ENCODE results near the gene KRT17. TPM values are rescaled to one million over a fixed set of nuclear protein-coding genes. Genes with fewer than 3 reads are reported as not detected.
A peak's percentile ranks its signal among the peaks of the same experiment; 100 is the strongest.

The KRT17 gene
- total RNA-seq, 4 donors from 2014 or later: 0.70 to 12.6 TPM; not detected in 2

GRCh38 chr17:41581366-41582060 is 42.9 kb downstream of the KRT17 start:
- H3K36me3 ChIP-seq: no peaks in the 10 kb centered on the region
- TF ChIP-seq CTCF (IDR thresholded peaks at IDR 0.05) (no peak), POLR2A (IDR thresholded peaks at IDR 0.05) (no peak)
- no peaks in the 10 kb centered on the region for H3K27me3 ChIP-seq
- no peak overlapping the region for H3K4me3 ChIP-seq
- no peaks in the 10 kb centered on the region for H3K4me1 ChIP-seq
- DNase-seq: no peak
- no peaks in the 10 kb centered on the region for H3K9me3 ChIP-seq
- intact Hi-C loops (cut with DNase I; ENCODE audit: low total_unique reads): no loop called here
- no peak overlapping the region for H3K27ac ChIP-seq

GRCh38 chr17:41580687-41581365 is 43.5 kb downstream of the KRT17 start:
- intact Hi-C loops (cut with DNase I; ENCODE audit: low total_unique reads): no loop called here
- no peak overlapping the region for H3K27ac ChIP-seq
- no peak for TF ChIP-seq CTCF (IDR thresholded peaks at IDR 0.05)
- no peaks in the 10 kb centered on the region for H3K27me3 ChIP-seq
- H3K4me1 ChIP-seq: no peaks in the 10 kb centered on the region
- no peak for DNase-seq
- H3K36me3 ChIP-seq: no peaks in the 10 kb centered on the region
- H3K9me3 ChIP-seq: no peaks in the 10 kb centered on the region
- H3K4me3 ChIP-seq: no peak overlapping the region

DNA sequence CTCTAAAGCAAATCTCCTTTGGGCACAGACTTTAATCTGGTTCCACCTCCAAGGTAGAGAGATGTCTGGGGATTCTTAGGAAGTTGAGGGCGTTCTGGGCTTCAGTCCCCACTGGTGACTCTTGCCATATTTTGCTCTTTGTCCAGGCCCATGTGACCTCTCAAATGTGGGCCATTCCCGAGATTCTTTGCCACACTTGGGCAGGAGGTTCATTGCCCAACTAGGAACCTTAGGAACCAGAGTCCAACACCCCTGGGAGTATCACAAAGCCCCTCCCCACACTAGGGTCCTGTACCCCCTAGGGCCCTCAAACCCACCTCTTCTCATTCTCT is 44.2 kb downstream of the KRT17 start:
- Histone ChIP-seq H3K27me3 (no peaks in the 10 kb centered on the region), H3K9me3 (no peaks in the 10 kb centered on the region), H3K4me1 (no peaks in the 10 kb centered on the region), H3K27ac (no peak overlapping the region), H3K4me3 (no peak overlapping the region), H3K36me3 (no peaks in the 10 kb centered on the region)
- intact Hi-C loops (cut with DNase I; ENCODE audit: low total_unique reads): no loop called here
- DNase-seq: no peak
- TF ChIP-seq POLR2A (IDR thresholded peaks at IDR 0.05): no peak
- no peak for TF ChIP-seq CTCF (IDR thresholded peaks at IDR 0.05)

DNA sequence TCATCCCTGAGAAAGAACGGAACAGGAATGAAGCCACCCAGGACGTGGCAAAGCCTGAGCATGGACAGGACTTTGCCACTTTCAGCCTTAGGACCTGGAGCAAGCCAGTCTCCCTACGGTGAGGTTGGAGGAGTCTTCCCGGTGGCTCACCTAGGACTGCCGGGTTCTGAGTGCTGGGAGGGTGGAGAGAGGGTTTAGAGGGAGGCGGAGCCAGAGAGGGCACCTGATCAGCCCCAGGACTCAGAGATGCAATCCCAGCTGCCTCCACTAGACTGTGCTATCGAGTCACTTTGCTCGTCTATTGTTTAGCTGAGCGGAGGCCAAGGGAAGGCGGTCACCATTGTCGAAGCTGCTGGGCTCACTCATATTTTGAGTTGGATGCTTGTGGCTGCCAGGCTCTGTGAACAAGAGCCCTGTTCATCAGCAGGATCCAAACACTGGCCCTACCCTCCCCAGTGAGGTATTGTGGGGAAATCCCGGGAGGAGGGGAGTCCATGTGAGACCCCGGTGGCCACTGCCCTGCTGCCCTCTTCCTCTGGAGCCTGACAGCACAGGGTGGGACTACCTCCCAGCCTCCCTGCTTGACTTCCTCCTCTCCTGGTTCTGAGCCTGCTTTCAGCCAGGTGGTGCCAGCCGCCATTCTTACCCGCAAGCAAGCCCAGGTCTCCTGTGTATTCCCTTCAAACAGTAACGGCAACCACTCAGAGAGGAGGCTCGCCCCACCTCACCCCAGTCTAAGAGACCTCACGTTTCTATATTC is 44.7 kb downstream of the KRT17 start:
- intact Hi-C loops (cut with DNase I; ENCODE audit: low total_unique reads): no loop called here
- Histone ChIP-seq H3K9me3 (no peaks in the 10 kb centered on the region), H3K36me3 (no peaks in the 10 kb centered on the region), H3K27ac (no peak overlapping the region), H3K27me3 (no peaks in the 10 kb centered on the region), H3K4me1 (no peaks in the 10 kb centered on the region), H3K4me3 (no peak overlapping the region)
- TF ChIP-seq CTCF (IDR thresholded peaks at IDR 0.05): peak; percentile 25 to 67 (median 46)
- no peak for TF ChIP-seq POLR2A (IDR thresholded peaks at IDR 0.05)
- peak; percentile 48 to 51 for DNase-seq

DNA sequence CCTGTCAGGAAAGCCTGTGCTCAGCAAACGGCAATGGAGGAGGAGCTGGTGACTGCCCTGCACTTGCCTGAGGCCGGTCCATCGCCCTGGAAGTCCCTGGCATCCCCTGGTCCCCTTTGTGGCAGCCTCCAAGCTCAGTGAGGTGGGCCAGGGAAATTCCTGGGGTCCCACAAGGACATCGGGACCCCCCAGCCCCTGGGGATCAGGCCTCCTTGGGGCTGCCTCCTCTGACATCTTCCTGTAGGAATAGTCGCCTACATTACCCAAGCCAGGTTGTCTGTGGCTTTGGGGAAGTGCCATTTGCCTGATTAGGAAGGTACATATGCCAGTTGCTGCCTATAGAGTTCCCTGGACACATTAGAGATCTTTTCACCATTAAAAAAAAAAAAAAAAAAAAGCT is 45.4 kb downstream of the KRT17 start:
- intact Hi-C loops (cut with DNase I; ENCODE audit: low total_unique reads): no loop called here
- TF ChIP-seq POLR2A (IDR thresholded peaks at IDR 0.05): no peak
- no peak for TF ChIP-seq CTCF (IDR thresholded peaks at IDR 0.05)
- Histone ChIP-seq H3K27ac (no peak overlapping the region), H3K9me3 (no peaks in the 10 kb centered on the region), H3K4me3 (no peak overlapping the region), H3K27me3 (no peaks in the 10 kb centered on the region), H3K36me3 (no peaks in the 10 kb centered on the region), H3K4me1 (no peaks in the 10 kb centered on the region)
- no peak for DNase-seq
